HG02938 (cell line): ENCODE results near the gene RGS9.
"Not testable (repeated sequence)": the region's sequence is repeated elsewhere in the genome, so short reads cannot be mapped to it uniquely, and the experiment has no call there.

ENCODE experiments used
- ATAC-seq: cut with Tn5 transposase; IDR thresholded peaks from one replicate; pipeline ENCODE4 v1.9.1; 2021; ENCODE audit warnings: mild to moderate bottlenecking, moderate library complexity; ENCODE audit not compliant: unreplicated experiment

Gene RGS9

DNA sequence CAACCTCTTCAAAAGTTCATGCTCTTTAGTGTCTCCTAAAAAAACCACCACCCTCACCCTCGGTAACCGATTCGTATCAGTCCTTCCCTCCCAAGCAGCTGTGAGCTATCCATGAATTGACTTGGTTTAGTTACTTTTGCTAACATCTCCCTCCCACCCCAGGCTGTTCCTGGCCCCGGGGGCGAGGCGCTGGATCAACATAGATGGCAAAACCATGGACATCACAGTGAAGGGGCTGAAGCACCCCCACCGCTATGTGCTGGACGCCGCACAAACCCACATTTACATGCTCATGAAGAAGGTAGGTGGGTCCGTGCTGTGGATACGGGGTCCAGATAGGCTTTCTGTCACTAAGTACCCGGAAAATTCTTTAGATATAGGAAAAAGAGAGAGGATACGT, 66.8 kb downstream of the RGS9 start:
- no peak for ATAC-seq

DNA sequence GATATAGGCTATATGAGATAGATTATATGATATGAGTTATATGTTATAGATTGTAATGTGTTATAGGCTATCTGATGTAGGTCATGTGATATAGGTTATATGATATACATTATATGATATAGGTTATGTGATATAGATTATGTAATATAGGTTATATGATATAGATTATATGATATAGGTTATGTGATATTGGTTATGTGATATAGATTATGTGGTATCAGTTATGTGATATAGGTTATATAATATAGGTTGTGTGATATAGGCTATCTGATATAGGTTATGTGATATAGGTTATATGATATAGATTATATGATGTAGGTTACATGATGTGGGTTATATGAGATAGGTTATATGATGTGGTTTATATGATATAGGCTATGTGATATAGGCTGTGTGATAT, 68.5 kb downstream of the RGS9 start:
- ATAC-seq, result no peak

DNA sequence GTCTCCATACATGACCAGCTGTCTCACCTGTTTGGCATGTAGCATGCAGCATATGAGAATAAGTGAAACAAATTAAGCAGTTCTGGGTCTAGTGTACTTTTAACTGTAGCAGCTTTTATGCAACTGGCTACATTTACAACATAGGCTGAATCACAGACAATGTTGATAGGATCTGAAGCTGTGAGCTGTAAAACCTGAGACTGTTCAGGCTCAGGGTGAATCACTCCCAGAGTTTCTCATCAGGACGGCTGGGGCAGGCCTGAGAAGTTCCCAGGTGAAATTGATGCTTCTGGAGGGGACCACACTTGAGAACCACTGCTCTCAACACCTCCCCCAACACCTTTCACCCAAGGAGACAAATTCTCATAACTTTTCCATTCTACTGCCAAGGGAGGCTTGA, 70.3 kb downstream of the RGS9 start:
- not testable (repeated sequence) for ATAC-seq

DNA sequence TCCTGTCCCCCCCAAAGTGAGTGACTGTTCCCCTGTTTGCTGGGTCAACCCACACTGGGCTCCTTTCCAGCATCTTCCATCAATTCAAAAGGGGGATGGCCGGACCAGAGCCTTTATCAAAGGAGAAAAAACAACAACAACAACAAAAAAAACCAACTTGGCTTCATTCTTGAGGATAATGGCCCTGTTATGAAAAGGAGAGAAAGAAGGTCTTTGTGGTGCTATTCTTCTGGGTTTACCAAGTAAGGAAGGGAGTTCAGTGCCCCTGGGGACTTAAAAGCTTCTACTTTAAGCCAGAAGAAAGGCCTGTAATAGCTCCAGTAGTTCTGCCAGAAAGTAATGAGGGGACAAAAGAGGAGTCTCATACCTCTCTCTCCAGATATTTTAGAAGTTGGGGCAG, 71.5 kb downstream of the RGS9 start:
- ATAC-seq, result no peak

DNA sequence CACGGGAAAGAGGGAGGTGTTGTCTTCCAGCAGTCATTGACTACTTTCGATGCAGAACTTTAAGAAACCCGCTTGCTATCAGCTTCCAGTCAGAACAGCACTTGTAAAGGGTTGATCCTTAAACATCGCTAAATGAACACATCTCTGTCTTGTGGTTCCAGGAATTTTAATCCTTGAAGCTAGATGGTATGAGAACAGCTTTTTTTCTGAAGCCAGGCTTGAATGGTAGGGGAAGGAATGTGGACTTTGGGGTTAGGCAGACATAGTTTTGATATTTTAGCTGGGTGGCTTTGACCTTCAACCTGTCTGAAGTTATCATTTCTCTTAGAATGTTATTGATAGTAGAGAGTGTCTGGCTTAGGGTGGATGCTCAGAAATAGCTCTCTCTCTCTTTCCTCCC, 81.1 kb downstream of the RGS9 start:
- ATAC-seq, result no peak

DNA sequence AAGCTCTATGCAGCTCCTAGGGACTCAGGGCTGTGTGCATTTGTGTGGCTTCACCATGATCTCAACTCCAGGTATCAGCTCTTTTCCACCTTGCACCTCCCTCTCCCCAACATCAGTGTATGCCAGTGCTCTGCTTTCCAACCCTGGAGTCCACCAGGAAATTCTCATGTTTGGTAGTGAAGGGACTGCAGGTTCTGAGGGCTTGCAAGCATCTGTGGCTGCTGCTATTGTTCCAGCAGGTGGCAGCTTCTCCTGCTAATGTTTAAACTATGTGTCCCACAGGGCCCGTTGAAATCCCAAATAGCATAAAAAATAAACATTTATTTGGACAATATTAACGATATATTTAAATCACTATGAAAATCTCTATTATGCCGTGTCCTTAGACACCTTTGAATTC, 82.0 kb downstream of the RGS9 start:
- no peak for ATAC-seq

DNA sequence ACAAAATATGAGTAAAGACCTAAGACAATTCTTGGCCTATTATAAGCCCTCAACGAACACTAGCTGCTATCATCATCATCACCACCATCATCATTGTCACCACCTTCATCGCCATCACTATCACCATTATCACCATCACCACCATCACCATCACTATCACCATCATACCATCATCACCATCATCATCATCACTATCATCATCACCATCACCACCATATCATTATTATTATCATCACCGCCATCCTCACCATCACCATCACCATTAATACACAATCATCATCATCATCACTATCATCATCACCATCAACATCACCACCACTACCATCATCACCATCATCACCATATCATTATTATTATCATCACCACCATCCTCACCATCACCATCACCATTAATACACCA, 82.5 kb downstream of the RGS9 start:
- no peak for ATAC-seq

DNA sequence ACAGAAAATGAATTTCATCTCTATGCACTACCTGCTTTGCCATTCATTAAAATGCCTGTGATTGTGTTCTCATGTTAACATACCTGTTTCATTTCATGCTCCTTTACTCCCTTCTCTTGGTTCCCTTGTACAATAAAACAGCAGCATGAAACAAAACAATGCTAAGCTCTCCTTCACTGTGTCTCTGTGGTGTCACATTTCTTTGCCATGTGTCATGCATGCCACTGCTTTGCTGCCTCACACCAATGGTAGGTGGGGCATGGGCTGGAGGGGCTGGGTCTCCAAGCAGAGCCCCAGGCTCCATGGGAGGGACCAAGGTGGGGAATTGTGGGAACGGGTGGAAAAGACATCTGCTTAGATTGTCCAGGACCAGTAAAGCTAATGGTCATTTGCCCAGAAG, 83.6 kb downstream of the RGS9 start:
- ATAC-seq, result no peak

DNA sequence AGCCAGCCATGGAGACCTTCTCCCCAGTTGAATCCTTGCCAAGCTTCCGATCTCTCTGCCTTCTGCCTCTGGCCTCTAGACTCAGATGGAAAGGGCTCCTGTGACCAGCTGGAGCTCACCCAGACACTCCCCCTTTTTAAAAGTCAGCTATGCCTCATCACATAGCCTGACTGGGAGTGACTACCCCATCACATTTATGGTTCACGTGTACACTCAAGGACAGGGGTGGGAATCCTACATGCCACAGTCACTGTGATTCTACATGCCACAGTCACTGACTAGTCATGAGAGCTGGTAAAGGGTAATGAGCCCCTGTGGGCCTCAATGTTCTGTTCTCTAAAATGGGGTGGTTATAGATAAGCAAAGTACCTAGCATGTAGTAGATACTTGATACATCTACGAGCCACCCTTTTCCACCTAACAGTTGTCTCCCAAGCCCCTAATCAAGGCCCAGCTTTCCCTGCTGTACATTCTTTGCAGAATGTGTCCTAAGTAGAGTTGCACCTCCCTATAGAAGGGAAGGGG, 85.1 kb downstream of the RGS9 start:
- no peak for ATAC-seq

DNA sequence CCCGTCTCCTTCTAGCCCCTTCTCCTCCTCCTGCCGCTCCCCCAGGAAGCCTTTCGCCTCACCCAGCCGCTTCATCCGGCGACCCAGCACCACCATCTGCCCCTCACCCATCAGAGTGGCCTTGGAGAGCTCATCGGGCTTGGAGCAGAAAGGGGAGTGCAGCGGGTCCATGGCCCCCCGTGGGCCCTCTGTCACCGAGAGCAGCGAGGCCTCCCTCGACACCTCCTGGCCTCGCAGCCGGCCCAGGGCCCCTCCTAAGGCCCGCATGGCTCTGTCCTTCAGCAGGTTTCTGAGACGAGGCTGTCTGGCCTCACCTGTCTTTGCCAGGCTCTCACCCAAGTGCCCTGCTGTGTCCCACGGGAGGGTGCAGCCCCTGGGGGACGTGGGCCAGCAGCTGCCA, 87.9 kb downstream of the RGS9 start:
- ATAC-seq, result no peak

DNA sequence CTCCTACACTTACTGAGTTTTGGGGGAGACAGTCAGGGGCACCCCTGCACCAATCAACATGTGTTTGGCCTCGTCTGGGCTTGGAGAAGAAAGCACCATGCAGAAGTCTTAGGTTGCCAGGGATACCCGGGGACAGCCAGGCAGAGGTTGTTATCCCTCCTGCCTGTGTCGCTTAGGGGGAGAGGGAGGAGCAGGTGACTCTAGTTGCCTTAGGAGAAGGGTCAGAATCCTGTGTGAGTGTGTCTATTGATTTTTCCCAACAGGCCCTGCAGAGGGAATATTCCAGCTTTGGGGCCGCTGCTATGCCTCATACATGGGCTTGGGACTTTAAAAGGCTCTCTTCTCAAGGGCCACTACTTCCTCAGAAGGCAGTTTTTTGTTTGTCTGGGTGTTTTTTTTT, 89.1 kb downstream of the RGS9 start:
- ATAC-seq, result no peak

DNA sequence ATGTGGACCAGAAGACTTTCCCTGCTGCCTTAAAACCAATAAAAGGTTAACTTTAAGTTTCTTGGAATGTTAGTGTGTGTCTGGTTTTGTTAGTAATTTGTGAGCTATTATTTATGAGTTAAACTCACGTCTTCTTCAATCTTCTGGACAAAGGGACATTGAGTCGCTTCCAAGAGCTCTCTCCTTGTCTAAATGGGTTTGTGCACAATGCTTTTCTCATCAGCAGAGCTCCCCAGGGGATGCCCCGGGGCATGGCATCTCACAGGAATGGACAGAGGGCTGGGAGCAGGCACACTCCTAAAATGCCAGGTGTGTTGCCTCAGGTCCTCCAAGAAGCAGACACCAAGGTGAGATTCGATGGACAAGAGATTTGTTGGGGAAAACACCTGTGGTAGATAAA, 90.5 kb downstream of the RGS9 start:
- ATAC-seq, result no peak

DNA sequence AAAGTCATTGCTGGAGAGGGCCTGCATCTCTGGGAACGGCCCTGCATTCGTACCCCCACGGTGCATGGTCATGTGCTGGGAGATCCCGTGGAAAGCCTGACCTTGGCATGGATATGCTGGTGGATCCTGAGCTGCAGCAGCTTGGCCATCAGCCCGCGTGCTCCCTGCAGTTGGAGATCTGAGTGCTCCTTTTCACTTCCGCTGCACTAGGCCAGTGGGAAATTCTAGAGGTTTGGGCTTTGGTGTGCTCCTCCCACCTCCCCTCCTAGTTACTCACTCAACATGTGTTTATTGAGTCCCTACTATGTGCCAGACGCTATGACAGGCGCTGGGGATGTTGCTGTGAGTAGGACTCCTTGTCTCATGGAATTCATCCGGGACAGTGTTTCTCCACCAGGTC, 91.1 kb downstream of the RGS9 start:
- ATAC-seq, result no peak

DNA sequence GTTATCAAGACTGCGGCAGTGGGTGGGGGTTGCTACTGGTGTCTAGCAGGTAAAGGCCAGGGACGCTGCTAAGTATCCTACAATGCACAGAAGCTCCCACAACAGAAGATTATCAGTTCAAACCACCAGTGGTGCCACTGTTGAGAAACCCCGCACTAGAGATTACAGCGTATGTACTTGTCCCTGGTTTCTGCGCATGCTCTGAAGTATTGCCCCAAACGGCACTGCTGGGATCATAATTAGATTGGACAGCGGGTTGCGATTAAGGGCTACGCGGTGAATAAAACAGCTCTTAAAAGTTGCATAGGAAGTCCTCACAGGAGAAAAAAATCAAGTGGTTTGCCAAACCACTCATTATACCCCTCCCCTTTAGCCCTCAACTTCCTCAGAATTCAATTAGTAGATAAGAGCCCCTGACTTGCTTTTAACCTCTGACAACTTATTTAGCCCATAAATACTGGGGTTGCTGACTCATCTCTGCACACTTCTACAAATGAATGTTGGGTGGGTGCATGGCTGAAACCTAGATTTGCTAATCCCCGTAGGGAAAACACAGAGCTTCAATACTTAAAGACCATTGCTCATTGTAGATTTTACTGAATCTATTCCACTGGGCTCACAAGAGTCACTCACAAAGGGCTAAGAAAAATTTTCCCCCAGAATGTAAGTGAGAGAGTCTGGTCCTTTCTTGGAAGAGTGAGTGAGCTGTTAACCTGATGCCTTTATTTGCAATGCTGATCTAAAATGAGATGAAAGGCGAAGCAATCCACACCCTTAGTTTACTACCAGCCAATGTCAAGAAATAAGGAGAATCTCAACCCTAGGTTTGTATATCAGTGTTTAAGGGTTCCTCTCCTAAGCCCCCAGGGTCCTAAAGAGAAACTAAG, 91.8 kb downstream of the RGS9 start:
- ATAC-seq, result peak; percentile 63

DNA sequence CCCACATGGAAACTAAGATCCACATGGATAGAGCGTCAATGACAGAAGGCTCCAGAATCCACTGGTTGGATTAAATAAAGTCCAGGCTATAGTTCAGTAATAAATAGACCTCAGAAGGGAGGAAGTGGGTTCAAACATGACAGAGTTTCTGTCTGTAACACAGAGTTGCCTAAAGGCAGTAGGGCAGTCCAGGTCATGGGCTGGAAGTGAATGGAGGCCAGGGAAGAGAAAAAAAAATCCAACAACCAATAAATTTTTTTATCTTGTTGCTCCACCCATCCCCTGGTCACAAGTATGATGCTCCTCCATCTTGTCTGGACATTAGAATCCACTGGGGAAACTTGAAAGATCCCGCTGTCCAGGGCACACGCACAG, 92.4 kb downstream of the RGS9 start:
- ATAC-seq, result no peak

DNA sequence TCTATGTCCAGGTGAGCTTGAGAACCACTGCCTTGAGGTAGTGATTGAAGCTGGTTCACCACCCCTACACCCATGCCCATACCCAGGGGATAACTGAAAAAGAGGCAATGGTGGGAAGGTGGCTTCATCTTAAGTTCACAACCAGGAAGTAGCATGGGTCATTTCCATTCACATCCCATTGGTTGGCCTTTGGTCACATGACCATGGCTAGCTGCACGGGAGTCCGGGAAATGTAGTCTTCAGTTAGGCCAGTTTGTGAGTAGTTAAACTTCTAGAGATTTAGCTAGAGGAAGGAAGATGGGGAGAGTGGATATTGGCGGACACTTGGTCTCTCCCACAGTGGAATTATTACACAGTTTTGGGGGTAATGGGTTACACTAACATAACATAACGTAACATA, 92.9 kb downstream of the RGS9 start:
- ATAC-seq, result no peak

DNA sequence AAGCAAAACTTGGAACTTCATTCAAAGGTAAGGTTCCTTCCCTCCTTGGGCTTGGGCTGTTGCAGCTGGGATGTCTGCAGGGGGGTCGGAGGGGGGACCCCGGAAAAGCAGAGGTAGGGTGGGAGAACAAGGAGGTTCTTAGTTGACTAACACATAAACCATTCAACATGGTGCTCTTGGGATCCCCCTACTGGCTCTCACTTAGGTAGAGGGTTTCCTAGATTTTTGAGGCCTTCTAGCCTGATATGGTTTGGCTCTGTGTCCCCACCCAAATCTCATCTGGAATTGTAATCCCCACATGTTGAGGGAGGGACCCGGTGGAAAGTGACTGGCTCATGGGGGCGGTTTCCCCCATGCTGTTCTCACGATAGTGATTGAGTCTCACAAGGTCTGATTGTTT, 93.9 kb downstream of the RGS9 start:
- no peak for ATAC-seq

DNA sequence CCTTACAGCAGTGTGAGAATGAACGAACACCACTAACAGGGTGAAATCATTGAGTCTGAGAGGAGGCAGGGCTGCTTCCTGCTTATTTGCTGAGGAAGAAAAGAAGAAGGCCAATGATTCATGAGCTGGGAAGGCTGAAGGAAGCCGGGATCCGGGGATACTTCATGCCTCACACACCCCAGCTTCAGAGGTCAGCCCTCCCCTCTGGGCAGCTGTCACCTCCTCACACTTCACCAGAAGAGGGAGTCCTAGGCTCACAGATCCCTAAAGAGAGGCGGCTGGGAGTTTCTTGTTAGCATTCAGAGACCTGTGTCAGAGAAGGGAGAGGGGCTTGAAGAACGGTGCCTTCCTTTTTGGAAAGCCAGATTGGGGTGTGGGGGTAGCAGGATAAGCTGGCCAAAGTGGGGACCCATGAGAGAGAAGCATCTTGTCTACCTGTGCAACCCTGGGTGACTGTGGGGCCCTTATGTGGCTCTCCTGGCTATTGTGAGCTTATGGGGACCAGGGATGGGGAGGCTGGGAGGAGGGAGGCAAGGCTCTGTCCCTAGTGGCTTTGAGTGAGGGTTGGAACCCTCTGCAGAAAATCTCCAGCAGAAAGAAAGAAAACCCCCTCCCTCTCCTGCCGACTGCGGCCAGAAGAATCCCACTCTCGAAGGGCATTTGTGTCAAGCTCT, 94.6 kb downstream of the RGS9 start:
- peak; percentile 47 for ATAC-seq

DNA sequence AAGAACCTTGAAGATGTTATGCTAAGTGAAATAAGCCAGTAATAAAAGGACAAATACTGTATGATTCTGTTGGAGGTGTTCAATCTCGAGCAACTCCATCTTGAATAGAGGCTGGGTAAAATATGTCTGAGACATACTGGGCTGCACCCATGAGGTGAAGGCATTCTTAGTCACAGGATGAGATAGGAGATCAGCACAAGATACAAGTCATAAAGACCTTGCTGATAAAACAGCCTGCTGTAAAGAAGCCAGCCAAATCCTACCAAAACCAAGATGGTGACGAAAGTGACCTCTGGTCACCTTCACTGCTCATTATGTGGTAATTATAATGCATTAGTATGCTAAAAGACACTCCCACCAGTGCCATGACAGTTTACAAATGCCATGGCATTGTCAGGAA, 98.1 kb downstream of the RGS9 start:
- ATAC-seq, result no peak

DNA sequence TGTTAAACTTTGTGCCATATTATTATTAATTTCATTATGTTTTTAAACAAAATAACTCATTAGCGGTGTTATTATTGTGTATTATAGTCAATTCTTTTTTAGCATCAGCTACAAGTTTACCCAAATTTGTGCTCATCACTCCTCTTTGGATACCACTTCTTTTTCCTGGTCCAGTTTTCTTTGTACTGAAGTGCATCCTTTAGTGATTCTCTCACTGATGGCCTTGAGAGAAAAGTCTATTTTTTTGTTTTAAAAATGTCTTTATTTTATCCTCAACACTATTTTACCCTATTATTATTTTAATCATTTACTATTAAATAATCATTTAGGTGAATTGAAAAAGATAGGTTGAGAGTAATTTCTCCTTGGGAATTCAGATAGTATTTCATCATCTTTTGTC, 99.2 kb downstream of the RGS9 start:
- ATAC-seq, result no peak

DNA sequence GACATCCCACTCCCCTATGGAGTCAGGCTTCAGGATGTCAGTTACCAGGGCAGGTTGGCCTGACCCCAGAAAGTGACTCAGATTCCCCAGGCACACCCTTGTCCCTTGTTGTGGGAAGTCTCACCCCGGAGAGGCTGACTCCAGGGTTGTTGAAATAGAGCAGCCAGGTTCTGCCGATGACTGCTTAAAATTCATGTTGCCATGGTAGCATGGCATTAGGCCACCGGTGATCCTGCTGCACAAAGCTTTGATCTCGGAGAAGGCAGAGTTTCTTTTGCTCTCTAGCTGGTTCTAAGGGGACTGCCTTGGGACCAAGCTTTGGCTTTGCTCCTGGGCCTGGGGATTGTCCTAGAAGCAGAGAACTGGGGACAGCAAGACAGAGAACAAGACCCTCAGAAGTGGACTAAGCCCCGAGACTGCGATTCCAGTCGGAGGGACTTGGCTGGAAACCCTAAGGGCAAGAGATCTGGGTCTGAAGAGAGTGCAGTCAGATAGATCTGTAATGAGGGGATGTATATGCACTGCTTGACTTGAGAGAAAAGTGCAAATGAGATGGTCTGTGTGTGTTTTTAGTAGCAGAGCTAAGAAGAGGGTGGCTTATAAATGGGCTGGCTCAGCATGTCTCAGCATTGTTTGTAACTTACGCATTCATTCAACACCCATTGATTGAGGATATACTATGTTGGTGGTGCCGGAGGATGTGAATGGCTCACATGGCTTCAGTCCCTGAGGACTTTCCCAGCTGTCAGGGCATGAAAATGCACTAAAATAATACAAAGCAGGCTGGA, 106.9 kb downstream of the RGS9 start:
- no peak for ATAC-seq

DNA sequence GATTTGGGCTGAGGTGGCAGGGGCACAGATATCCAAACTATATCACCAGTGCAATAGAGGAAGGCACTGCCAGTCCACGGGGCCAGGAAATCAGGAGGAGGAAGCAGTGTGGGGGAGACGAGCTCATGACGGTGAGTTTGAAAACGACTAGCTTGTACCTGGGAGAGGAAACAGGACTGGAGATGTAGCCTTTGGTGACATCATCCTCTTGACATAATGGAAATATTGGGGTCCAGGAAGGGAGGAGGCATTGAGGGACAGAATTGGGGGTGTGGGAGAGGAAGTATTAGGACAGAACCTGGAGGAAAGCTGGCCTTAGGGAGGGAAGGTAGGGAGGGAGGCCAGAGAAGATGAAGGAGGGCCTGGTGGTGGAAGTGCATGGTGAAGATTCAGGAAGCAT, 109.1 kb downstream of the RGS9 start:
- no peak for ATAC-seq
